WTC11 (cell line): ENCODE data around the gene INPP5E.

Source experiments
- ATF2 ChIP-seq: sonication (generic); formaldehyde crosslinking; IDR thresholded peaks from 2 replicates; pipeline ENCODE4 v1.8.1; 2022; ENCODE audit warnings: low read depth, missing genetic modification reagents, borderline replicate concordance
- ATF3 ChIP-seq: sonication (generic); formaldehyde crosslinking; conservative IDR thresholded peaks from 2 replicates; pipeline ENCODE4 v1.8.1; 2022; ENCODE audit warnings: mild to moderate bottlenecking, missing genetic modification reagents
- CTCF ChIP-seq: fragments of 200-600 bp; IDR thresholded peaks from 2 replicates; pipeline ENCODE4 v1.8.0; 2022; ENCODE audit warnings: antibody characterized with exemption
- E2F1 ChIP-seq: sonication (generic); formaldehyde crosslinking; IDR thresholded peaks from 2 replicates; pipeline ENCODE4 v1.8.0; 2022; ENCODE audit warnings: mild to moderate bottlenecking, missing genetic modification reagents
- FOXJ3 ChIP-seq: sonication (generic); formaldehyde crosslinking; IDR thresholded peaks from 2 replicates; pipeline ENCODE4 v1.9.0; 2021; ENCODE audit warnings: missing genetic modification reagents, mild to moderate bottlenecking, borderline replicate concordance
- IRF2 ChIP-seq: sonication (generic); formaldehyde crosslinking; IDR thresholded peaks from 2 replicates; pipeline ENCODE4 v1.8.0; 2022; ENCODE audit warnings: low read depth, missing genetic modification reagents, borderline replicate concordance
- MAX ChIP-seq: sonication (generic); formaldehyde crosslinking; IDR thresholded peaks from 2 replicates; pipeline ENCODE4 v1.8.0; 2022; ENCODE audit warnings: mild to moderate bottlenecking, missing genetic modification reagents
- NR1H2 ChIP-seq: sonication (generic); formaldehyde crosslinking; IDR thresholded peaks from 2 replicates; pipeline ENCODE4 v1.9.0; 2021; ENCODE audit warnings: mild to moderate bottlenecking, moderate library complexity, missing genetic modification reagents
- PRDM15 ChIP-seq: sonication (generic); formaldehyde crosslinking; IDR thresholded peaks from 2 replicates; pipeline ENCODE4 v1.8.0; 2022; ENCODE audit warnings: missing genetic modification reagents
- TCF7 ChIP-seq: sonication (generic); formaldehyde crosslinking; IDR thresholded peaks from 2 replicates; pipeline ENCODE4 v1.8.0; 2022; ENCODE audit warnings: mild to moderate bottlenecking, low read depth, missing genetic modification reagents, moderate library complexity
- USF1 ChIP-seq: sonication (generic); formaldehyde crosslinking; IDR thresholded peaks from 2 replicates; pipeline ENCODE4 v1.8.0; 2022; ENCODE audit warnings: mild to moderate bottlenecking, missing genetic modification reagents
- ZBTB43 ChIP-seq: sonication (generic); formaldehyde crosslinking; IDR thresholded peaks from 2 replicates; pipeline ENCODE4 v1.8.1; 2023; ENCODE audit warnings: mild to moderate bottlenecking, missing genetic modification reagents
- ZNF416 ChIP-seq: fragments of 250-450 bp; sonication (Bioruptor Pico); IDR thresholded peaks from 2 replicates; pipeline ENCODE4 v1.9.0; 2021; ENCODE audit warnings: mild to moderate bottlenecking, inconsistent platforms
- ZNF425 ChIP-seq: fragments of 250-450 bp; sonication (Bioruptor Pico); conservative IDR thresholded peaks from 2 replicates; pipeline ENCODE4 v1.9.0; 2021; ENCODE audit warnings: mild to moderate bottlenecking

GRCh38 chr9:136471802-136472487 lies 32.3 kb upstream of the INPP5E start:
- no peak for TF ChIP-seq ATF3 (CRISPR knock-in tag)
- no peak for TF ChIP-seq CTCF
- no peak for TF ChIP-seq NR1H2 (CRISPR knock-in tag)
- TF ChIP-seq IRF2: no peak
- TF ChIP-seq ZNF416 (CRISPR knock-in tag): no peak
- no peak for TF ChIP-seq ZNF425 (CRISPR knock-in tag)
- TF ChIP-seq E2F1 (CRISPR knock-in tag): no peak
- TF ChIP-seq FOXJ3 (CRISPR knock-in tag): no peak
- no peak for TF ChIP-seq USF1 (CRISPR knock-in tag)
- TF ChIP-seq TCF7 (CRISPR knock-in tag): no peak
- TF ChIP-seq ATF2 (CRISPR knock-in tag): no peak
- TF ChIP-seq ZBTB43 (CRISPR knock-in tag): no peak
- TF ChIP-seq PRDM15 (CRISPR knock-in tag): no peak
- no peak for TF ChIP-seq MAX (CRISPR knock-in tag)
